Astrocyte (in vitro differentiated cells and primary cell): ENCODE measurements around the gene ANK3. TPM values are rescaled to one million over a fixed set of nuclear protein-coding genes. Genes with fewer than 3 reads are reported as not detected.

Source experiments
- DNase-seq: peaks from one replicate; pipeline ENCODE4 v3.0.0-alpha.2; 2010; ENCODE audit warnings: low read depth
- FAIRE-seq: peaks from 2 replicates; lab custom pipeline; 2011; peaks lifted over from hg19 to GRCh38; lab: Jason Lieb, UNC
- H2AFZ ChIP-seq: 2 replicates; pipeline ENCODE4 v1.6.0; 2012; ENCODE audit warnings: low read depth, low read length, inconsistent platforms
- H3K27ac ChIP-seq: 2 replicates; pipeline ENCODE4 v1.5.1; 2011; ENCODE audit warnings: low read depth, low read length, inconsistent platforms
- H3K27me3 ChIP-seq: 2 replicates; pipeline ENCODE4 v1.6.0; 2011; ENCODE audit warnings: low read length, inconsistent platforms; ENCODE audit not compliant: insufficient read depth
- H3K36me3 ChIP-seq: 2 replicates; pipeline ENCODE4 v1.5.1; 2011; ENCODE audit warnings: low read length, inconsistent platforms; ENCODE audit not compliant: insufficient read depth
- H3K4me1 ChIP-seq: 2 replicates; pipeline ENCODE4 v1.5.1; 2011; ENCODE audit warnings: low read length, inconsistent platforms; ENCODE audit not compliant: insufficient read depth
- H3K4me2 ChIP-seq: 2 replicates; pipeline ENCODE4 v1.6.0; 2012; ENCODE audit warnings: low read length, inconsistent platforms
- H3K4me3 ChIP-seq: 2 replicates; pipeline ENCODE4 v1.5.1; 2011; ENCODE audit warnings: low read depth, mild to moderate bottlenecking, low read length, inconsistent platforms; ENCODE audit not compliant: insufficient read depth
- H3K79me2 ChIP-seq: 2 replicates; pipeline ENCODE4 v1.6.0; 2012; ENCODE audit warnings: mild to moderate bottlenecking, low read length, inconsistent platforms; ENCODE audit not compliant: insufficient read depth
- H3K9ac ChIP-seq: 2 replicates; pipeline ENCODE4 v1.6.0; 2012; ENCODE audit warnings: mild to moderate bottlenecking, low read length, inconsistent platforms
- H3K9me3 ChIP-seq: 2 replicates; pipeline ENCODE4 v1.5.1; 2012; ENCODE audit warnings: low read depth, mild to moderate bottlenecking, low read length, inconsistent platforms; ENCODE audit not compliant: insufficient read depth
- H4K20me1 ChIP-seq: 2 replicates; pipeline ENCODE4 v1.6.0; 2012; ENCODE audit warnings: low read length, inconsistent platforms; ENCODE audit not compliant: insufficient read depth
- H3K27ac Mint-ChIP-seq: one replicate; pipeline ENCODE4 v1.8.0; 2021; ENCODE audit warnings: mild to moderate bottlenecking, mixed read lengths; ENCODE audit not compliant: unreplicated experiment
- H3K27me3 Mint-ChIP-seq: one replicate; pipeline ENCODE4 v1.8.0; 2021; ENCODE audit warnings: low read depth, mixed read lengths; ENCODE audit not compliant: unreplicated experiment
- H3K36me3 Mint-ChIP-seq: one replicate; pipeline ENCODE4 v1.8.0; 2021; ENCODE audit warnings: low read depth, mixed read lengths; ENCODE audit not compliant: unreplicated experiment
- H3K4me1 Mint-ChIP-seq: one replicate; pipeline ENCODE4 v1.8.0; 2021; ENCODE audit warnings: low read depth, mixed read lengths; ENCODE audit not compliant: unreplicated experiment
- H3K4me3 Mint-ChIP-seq: one replicate; pipeline ENCODE4 v1.8.0; 2021; ENCODE audit warnings: mild to moderate bottlenecking, moderate library complexity, mixed read lengths; ENCODE audit not compliant: unreplicated experiment
- H3K9me3 Mint-ChIP-seq: one replicate; pipeline ENCODE4 v1.8.0; 2021; ENCODE audit warnings: mild to moderate bottlenecking, mixed read lengths; ENCODE audit not compliant: unreplicated experiment
- EZH2 ChIP-seq: IDR thresholded peaks from 2 replicates; pipeline ENCODE4 v1.6.1; 2012; ENCODE audit warnings: mild to moderate bottlenecking, low read length, inconsistent platforms; ENCODE audit not compliant: insufficient read depth
- total RNA-seq: library from RNA; stranded (reverse); gene quantifications from 2 replicates; pipeline ENCODE4 v1.2.1, GENCODE V29; 2021
- TF ChIP-seq, protein P1 (sequence below): IDR thresholded peaks from 2 replicates; pipeline ENCODE4 v1.5.1; 2011; ENCODE audit warnings: low read depth, mild to moderate bottlenecking, inconsistent platforms, low read length, moderate library complexity; ENCODE audit not compliant: insufficient read depth

ANK3 gene
- total RNA-seq, 1 donor from 2014 or later, result 21.1 TPM

DNA sequence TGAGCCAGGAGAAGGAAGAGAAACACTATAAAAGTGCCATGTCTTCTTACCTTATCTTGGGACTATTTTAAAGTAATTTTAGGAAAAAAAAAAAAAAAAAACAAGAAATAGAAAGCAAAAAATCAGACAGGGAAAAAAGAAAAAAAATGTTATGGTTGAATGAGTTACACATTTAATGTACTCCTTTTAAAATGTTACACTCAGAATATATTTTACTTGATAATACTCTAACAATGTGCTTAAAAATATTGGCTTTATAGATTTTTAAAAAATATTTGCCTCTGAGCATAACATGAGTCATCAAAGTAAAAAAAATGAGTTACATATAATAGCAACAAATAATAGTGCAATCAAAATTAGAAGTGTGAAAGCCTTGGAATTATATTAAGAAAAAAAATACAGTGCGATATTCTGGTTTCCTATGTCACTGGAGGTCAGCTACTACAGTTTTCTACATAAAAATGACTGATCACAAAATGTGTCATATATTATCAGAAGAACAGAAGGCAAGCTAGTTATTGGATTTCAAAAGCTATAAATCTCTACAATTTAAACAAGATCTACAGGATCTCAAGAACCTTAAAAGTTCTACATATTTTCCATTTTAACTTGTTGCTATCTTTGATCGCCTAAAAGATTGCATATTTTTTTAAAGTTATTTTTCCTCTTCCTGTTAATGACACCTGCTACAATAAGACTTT lies 252.2 kb downstream of the ANK3 start:
- FAIRE-seq, result no peak
- TF ChIP-seq, protein P1, sequence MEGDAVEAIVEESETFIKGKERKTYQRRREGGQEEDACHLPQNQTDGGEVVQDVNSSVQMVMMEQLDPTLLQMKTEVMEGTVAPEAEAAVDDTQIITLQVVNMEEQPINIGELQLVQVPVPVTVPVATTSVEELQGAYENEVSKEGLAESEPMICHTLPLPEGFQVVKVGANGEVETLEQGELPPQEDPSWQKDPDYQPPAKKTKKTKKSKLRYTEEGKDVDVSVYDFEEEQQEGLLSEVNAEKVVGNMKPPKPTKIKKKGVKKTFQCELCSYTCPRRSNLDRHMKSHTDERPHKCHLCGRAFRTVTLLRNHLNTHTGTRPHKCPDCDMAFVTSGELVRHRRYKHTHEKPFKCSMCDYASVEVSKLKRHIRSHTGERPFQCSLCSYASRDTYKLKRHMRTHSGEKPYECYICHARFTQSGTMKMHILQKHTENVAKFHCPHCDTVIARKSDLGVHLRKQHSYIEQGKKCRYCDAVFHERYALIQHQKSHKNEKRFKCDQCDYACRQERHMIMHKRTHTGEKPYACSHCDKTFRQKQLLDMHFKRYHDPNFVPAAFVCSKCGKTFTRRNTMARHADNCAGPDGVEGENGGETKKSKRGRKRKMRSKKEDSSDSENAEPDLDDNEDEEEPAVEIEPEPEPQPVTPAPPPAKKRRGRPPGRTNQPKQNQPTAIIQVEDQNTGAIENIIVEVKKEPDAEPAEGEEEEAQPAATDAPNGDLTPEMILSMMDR, result no peak
- no peak for TF ChIP-seq EZH2

DNA sequence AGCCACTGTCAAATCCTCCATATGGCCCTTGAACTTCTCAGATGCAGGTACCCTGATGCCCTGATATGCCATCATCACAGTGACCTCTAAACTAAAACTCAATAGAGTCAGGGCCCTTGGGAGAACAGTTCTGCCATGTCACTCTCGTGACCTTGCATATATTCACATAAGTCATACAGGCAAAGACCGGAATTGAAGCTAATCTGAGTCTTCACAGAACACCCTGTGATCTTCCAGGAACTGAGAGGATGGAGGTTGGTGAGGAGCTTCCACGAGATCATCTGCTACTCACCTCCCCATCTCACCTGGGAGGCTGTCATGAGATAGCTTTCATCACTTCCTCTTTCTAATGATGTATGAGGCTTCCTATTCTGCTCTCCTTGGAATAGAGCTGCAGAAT lies 254.7 kb downstream of the ANK3 start:
- Mint-ChIP-seq H3K27me3 (no peaks in the 10 kb centered on the region), H3K4me1 (peaks cover 5% of the 10 kb centered on the region), H3K9me3 (no peaks in the 10 kb centered on the region), H3K4me3 (no peak overlapping the region), H3K36me3 (no peaks in the 10 kb centered on the region), H3K27ac (no peak overlapping the region)
- Histone ChIP-seq H3K27me3 (no peaks in the 10 kb centered on the region), H4K20me1 (no peaks in the 10 kb centered on the region), H3K79me2 (no peaks in the 10 kb centered on the region), H3K27ac (no peak overlapping the region), H2AFZ (no peak overlapping the region), H3K4me3 (no peak overlapping the region), H3K36me3 (no peaks in the 10 kb centered on the region), H3K4me2 (no peak overlapping the region), H3K4me1 (peaks cover 8% of the 10 kb centered on the region), H3K9me3 (no peaks in the 10 kb centered on the region), H3K9ac (no peak overlapping the region)
- no peak for FAIRE-seq
- DNase-seq, result no peak
- TF ChIP-seq EZH2, result no peak
- TF ChIP-seq, protein P1, result no peak

More for the DNA sequence above, 252.2 kb downstream of the ANK3 start:
- Histone ChIP-seq H3K27me3 (no peaks in the 10 kb centered on the region), H4K20me1 (no peaks in the 10 kb centered on the region), H3K4me2 (no peak overlapping the region), H3K9me3 (no peaks in the 10 kb centered on the region), H3K36me3 (no peaks in the 10 kb centered on the region), H3K4me3 (no peak overlapping the region), H3K4me1 (peaks cover 19% of the 10 kb centered on the region), H3K9ac (no peak overlapping the region), H3K27ac (no peak overlapping the region), H2AFZ (no peak overlapping the region), H3K79me2 (no peaks in the 10 kb centered on the region)
- H3K4me3 Mint-ChIP-seq, result no peak overlapping the region
- no peak overlapping the region for H3K27ac Mint-ChIP-seq
- H3K36me3 Mint-ChIP-seq, result no peaks in the 10 kb centered on the region
- H3K27me3 Mint-ChIP-seq, result no peaks in the 10 kb centered on the region
- no peaks in the 10 kb centered on the region for H3K9me3 Mint-ChIP-seq
- DNase-seq, result no peak
- H3K4me1 Mint-ChIP-seq, result peaks cover 2% of the 10 kb centered on the region

DNA sequence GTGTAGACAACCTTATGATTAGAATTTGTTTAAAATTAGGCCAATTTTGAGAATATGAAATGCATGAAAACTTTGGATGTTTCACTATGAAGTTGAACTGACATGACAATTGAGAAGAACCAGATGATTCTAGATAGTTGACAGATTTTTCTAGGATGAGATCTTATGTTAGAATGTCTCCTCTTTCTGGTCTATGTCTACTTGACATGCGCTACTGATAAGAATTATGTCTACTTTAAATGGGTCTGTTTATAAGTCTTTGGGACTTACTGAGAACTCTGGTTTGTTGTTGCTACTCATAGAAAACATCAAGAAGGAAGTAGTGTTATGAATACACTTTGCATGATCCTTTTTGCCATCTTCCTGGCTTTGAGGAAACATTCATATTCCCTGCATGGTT lies 255.1 kb downstream of the ANK3 start:
- no peaks in the 10 kb centered on the region for H3K36me3 Mint-ChIP-seq
- TF ChIP-seq EZH2, result no peak
- TF ChIP-seq, protein P1, result no peak
- Histone ChIP-seq H3K9me3 (no peaks in the 10 kb centered on the region), H3K4me2 (no peak overlapping the region), H3K4me1 (peaks cover 3% of the 10 kb centered on the region), H3K4me3 (no peak overlapping the region), H2AFZ (no peak overlapping the region), H4K20me1 (no peaks in the 10 kb centered on the region), H3K27me3 (no peaks in the 10 kb centered on the region), H3K79me2 (no peaks in the 10 kb centered on the region), H3K9ac (no peak overlapping the region), H3K27ac (no peak overlapping the region), H3K36me3 (no peaks in the 10 kb centered on the region)
- H3K4me1 Mint-ChIP-seq, result peaks cover 8% of the 10 kb centered on the region
- no peaks in the 10 kb centered on the region for H3K9me3 Mint-ChIP-seq
- H3K27me3 Mint-ChIP-seq, result no peaks in the 10 kb centered on the region
- FAIRE-seq, result no peak
- DNase-seq, result no peak
- H3K4me3 Mint-ChIP-seq, result no peak overlapping the region
- no peak overlapping the region for H3K27ac Mint-ChIP-seq
